GM13977 (cell line): ENCODE data around the gene TOMM20L.
A peak's percentile ranks its signal among the peaks of the same experiment; 100 is the strongest.
"Not testable (repeated sequence)": the region's sequence is repeated elsewhere in the genome, so short reads cannot be mapped to it uniquely, and the experiment has no call there.

Experiments used
- DNase-seq: peaks from one replicate; pipeline ENCODE4 v3.0.0; 2012; ENCODE audit warnings: low spot score
- CTCF ChIP-seq: IDR thresholded peaks from 2 replicates; pipeline ENCODE4 v1.5.1; 2012; ENCODE audit warnings: mild to moderate bottlenecking, control low read depth; ENCODE audit not compliant: insufficient read depth; ENCODE audit errors: extremely low read depth, missing control alignments
- in situ Hi-C: fragments of 300-500 bp; cut with MboI; formaldehyde crosslinking; loops from one replicate; pipeline ENCODE4 v1.12.0; 2022; ENCODE audit warnings: low sequenced_read_pairs, low pct_unique_long_range_greater_than_20kb, mixed read lengths, inconsistent platforms; ENCODE audit not compliant: unreplicated experiment

Gene TOMM20L

DNA sequence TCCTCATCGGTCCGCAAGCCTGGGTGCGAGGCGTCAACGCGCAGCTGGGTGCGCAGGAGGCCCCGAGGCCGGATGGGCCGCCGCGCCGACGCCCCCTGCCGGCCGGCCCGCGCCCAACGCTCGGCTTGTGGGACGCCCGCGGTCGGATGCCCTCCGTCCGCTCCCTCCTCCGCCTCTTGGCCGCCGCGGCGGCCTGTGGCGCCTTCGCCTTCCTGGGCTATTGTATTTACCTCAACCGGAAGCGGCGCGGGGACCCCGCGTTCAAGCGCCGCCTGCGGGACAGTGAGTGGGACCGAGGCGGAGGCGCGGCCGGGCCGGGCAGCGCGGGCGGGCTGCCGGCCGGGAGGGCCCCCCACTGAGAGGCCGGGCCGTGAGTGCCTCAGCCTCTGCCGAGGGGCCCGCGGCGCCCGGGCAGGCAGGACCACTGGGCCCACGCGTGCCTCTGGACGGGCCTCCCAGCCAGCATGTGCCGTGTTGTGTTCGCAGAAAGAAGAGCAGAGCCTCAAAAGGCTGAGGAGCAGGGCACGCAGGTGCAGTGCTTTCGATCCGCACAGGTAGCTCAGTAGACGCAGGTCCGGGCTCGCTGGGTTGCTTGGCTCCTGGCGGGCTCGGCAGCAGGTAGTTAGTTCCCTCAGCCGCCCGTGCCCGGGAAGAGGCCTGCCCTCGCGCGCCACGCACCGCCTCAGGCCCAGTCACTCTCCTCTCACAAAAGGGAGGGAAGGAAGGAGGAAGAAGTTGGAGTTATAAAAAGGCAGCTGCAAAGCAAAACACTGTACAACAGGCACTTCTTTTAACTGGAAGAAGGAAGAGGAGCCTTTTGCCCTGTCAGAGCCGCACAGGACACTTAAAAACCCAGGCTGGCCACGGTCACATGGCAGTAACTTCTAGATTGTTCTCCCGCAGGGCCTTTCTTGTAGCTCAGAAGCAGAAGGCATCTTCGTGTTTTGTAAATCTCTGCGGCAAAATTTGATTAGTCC, at the start of gene TOMM20L:
Gene TOMM20L (plus strand): TSS at position 119 of the 977 bp plus-strand sequence. CDS start 28 bp downstream, at position 147.
- peak; percentile 95 for TF ChIP-seq CTCF
- in situ Hi-C loops: no loop called here
- peak; percentile 93 for DNase-seq

- DNase-seq: no peak
- TF ChIP-seq CTCF: no peak
- in situ Hi-C loops: no loop called here
Measured at GRCh38 chr14:58353516-58354299, 42.0 kb upstream of the TOMM20L start.

- no peak for DNase-seq
- in situ Hi-C loops: no loop called here
- TF ChIP-seq CTCF: no peak
Measured at GRCh38 chr14:58354808-58355207, 40.9 kb upstream of the TOMM20L start.

- in situ Hi-C loops: no loop called here
- DNase-seq: no peak
- TF ChIP-seq CTCF: no peak
Measured at GRCh38 chr14:58356268-58356667, 39.5 kb upstream of the TOMM20L start.

- DNase-seq, in situ Hi-C loops: not testable (repeated sequence)
Measured at GRCh38 chr14:58362272-58362671, 33.5 kb upstream of the TOMM20L start.

GRCh38 chr14:58362798-58363412, 32.8 kb upstream of the TOMM20L start:
- peak; percentile 17 for DNase-seq
- TF ChIP-seq CTCF: peak; percentile 41
- in situ Hi-C loops: no loop called here
